Fibroblast of the aortic adventitia (primary cell): Measurements from ENCODE around the gene PCDHGA8. TPM values are rescaled to one million over a fixed set of nuclear protein-coding genes. Genes with fewer than 3 reads are reported as not detected.

Experiments
- DNase-seq: peaks from one replicate; pipeline ENCODE4 v3.0.0-alpha.2; 2010; ENCODE audit warnings: low read depth
- H3K4me3 ChIP-seq: 2 replicates; pipeline ENCODE4 v1.5.1; 2011; ENCODE audit warnings: low read depth, mild to moderate bottlenecking, control low read depth, low read length, moderate library complexity
- CTCF ChIP-seq: IDR thresholded peaks from 2 replicates; pipeline ENCODE4 v1.5.1; 2011; ENCODE audit warnings: mild to moderate bottlenecking, low read length, control low read depth, inconsistent platforms; ENCODE audit not compliant: insufficient read depth
- total RNA-seq: library from RNA; depleted of rRNA; stranded (reverse); fragments of >200 nt; gene quantifications from 2 replicates; pipeline ENCODE4 v1.2.3, GENCODE V29; 2012; ENCODE audit warnings: low replicate concordance

PCDHGA8 gene
- total RNA-seq, 1 donor = 3.8 TPM

GRCh38 chr5:141434006-141434405 is 41.6 kb downstream of the PCDHGA8 start:
- no peak overlapping the region for H3K4me3 ChIP-seq
- TF ChIP-seq CTCF = no peak
- DNase-seq = no peak

GRCh38 chr5:141437221-141437620 is 44.8 kb downstream of the PCDHGA8 start:
- no peak for DNase-seq
- no peak for TF ChIP-seq CTCF
- H3K4me3 ChIP-seq = no peak overlapping the region

- TF ChIP-seq CTCF = no peak
- no peak for DNase-seq
- no peak overlapping the region for H3K4me3 ChIP-seq
These were observed 47.1 kb downstream of the PCDHGA8 start for GRCh38 chr5:141439411-141440141.

GRCh38 chr5:141440341-141440740 is 47.9 kb downstream of the PCDHGA8 start:
- no peak for DNase-seq
- TF ChIP-seq CTCF = no peak
- no peak overlapping the region for H3K4me3 ChIP-seq

- DNase-seq = no peak
- no peak for TF ChIP-seq CTCF
- no peak overlapping the region for H3K4me3 ChIP-seq
These were observed 49.2 kb downstream of the PCDHGA8 start for GRCh38 chr5:141441571-141442170.

Other genes with a start within 250 kb of the PCDHGA8 start
- 0.18 TPM in 1 of 2 replicates, not detected in the other for gene PCDHB6, start 242.6 kb upstream of the PCDHGA8 start, total RNA-seq
- gene PCDHB7, start 220.0 kb upstream of the PCDHGA8 start, total RNA-seq = 0.63 and 0.98 TPM in 2 replicates
- 0.16 and 0.27 TPM in 2 replicates for gene PCDHB8, start 214.8 kb upstream of the PCDHGA8 start, total RNA-seq
- gene PCDHB16, start 210.2 kb upstream of the PCDHGA8 start, total RNA-seq = 0.25 and 0.36 TPM in 2 replicates
- 0.41 and 1.2 TPM in 2 replicates for gene PCDHB9, start 205.5 kb upstream of the PCDHGA8 start, total RNA-seq
- 0.36 and 0.41 TPM in 2 replicates for gene PCDHB10, start 200.3 kb upstream of the PCDHGA8 start, total RNA-seq
- gene PCDHB11, start 193.0 kb upstream of the PCDHGA8 start, total RNA-seq = 0.08 and 0.27 TPM in 2 replicates
- 0.18 and 0.25 TPM in 2 replicates for gene PCDHB12, start 183.9 kb upstream of the PCDHGA8 start, total RNA-seq
- 0.27 and 0.65 TPM in 2 replicates for gene PCDHB13, start 178.7 kb upstream of the PCDHGA8 start, total RNA-seq
- 0.45 and 0.74 TPM in 2 replicates for gene PCDHB14, start 169.3 kb upstream of the PCDHGA8 start, total RNA-seq
- gene PCDHB15, start 147.2 kb upstream of the PCDHGA8 start, total RNA-seq = 0.09 TPM in 1 of 2 replicates, not detected in the other
- gene SLC25A2, start 88.6 kb upstream of the PCDHGA8 start, total RNA-seq = 0.72 TPM in 1 of 2 replicates, not detected in the other
- gene TAF7, start 71.8 kb upstream of the PCDHGA8 start, total RNA-seq = 62.1 and 66.0 TPM in 2 replicates
- 0.90 and 1.4 TPM in 2 replicates for gene PCDHGA1, start 62.1 kb upstream of the PCDHGA8 start, total RNA-seq
- 2.5 and 3.9 TPM in 2 replicates for gene PCDHGA2, start 53.9 kb upstream of the PCDHGA8 start, total RNA-seq
- 1.1 and 4.4 TPM in 2 replicates for gene PCDHGA3, start 48.8 kb upstream of the PCDHGA8 start, total RNA-seq
- gene PCDHGB1, start 42.5 kb upstream of the PCDHGA8 start, total RNA-seq = 3.1 and 4.2 TPM in 2 replicates
- 3.7 and 9.9 TPM in 2 replicates for gene PCDHGA4, start 37.6 kb upstream of the PCDHGA8 start, total RNA-seq
- 1.3 and 5.7 TPM in 2 replicates for gene PCDHGB2, start 32.6 kb upstream of the PCDHGA8 start, total RNA-seq
- 1.7 and 3.5 TPM in 2 replicates for gene PCDHGA5, start 28.5 kb upstream of the PCDHGA8 start, total RNA-seq
- 7.7 and 9.6 TPM in 2 replicates for gene PCDHGB3, start 22.4 kb upstream of the PCDHGA8 start, total RNA-seq
- gene PCDHGA6, start 18.7 kb upstream of the PCDHGA8 start, total RNA-seq = 3.9 and 7.4 TPM in 2 replicates
- 2.9 and 8.4 TPM in 2 replicates for gene PCDHGA7, start 9.9 kb upstream of the PCDHGA8 start, total RNA-seq
- 9.0 and 17.4 TPM in 2 replicates for gene PCDHGB4, start 4.9 kb upstream of the PCDHGA8 start, total RNA-seq
- gene PCDHGB5, start 5.3 kb downstream of the PCDHGA8 start, total RNA-seq = 8.5 and 19.9 TPM in 2 replicates
- 4.1 and 7.3 TPM in 2 replicates for gene PCDHGA9, start 10.1 kb downstream of the PCDHGA8 start, total RNA-seq
- gene PCDHGB6, start 15.4 kb downstream of the PCDHGA8 start, total RNA-seq = 3.8 and 5.8 TPM in 2 replicates
- gene PCDHGA10, start 20.4 kb downstream of the PCDHGA8 start, total RNA-seq = 10.6 and 22.2 TPM in 2 replicates
- 16.7 and 22.1 TPM in 2 replicates for gene PCDHGB7, start 25.0 kb downstream of the PCDHGA8 start, total RNA-seq
- gene PCDHGA11, start 28.4 kb downstream of the PCDHGA8 start, total RNA-seq = 7.6 and 17.8 TPM in 2 replicates
- 39.7 and 50.5 TPM in 2 replicates for gene PCDHGA12, start 37.9 kb downstream of the PCDHGA8 start, total RNA-seq
- 53.7 and 97.7 TPM in 2 replicates for gene PCDHGC3, start 83.3 kb downstream of the PCDHGA8 start, total RNA-seq
- gene PCDHGC4, start 92.4 kb downstream of the PCDHGA8 start, total RNA-seq = 2.5 and 5.2 TPM in 2 replicates
- gene PCDHGC5, start 96.4 kb downstream of the PCDHGA8 start, total RNA-seq = 7.0 and 10.5 TPM in 2 replicates
- 16.3 and 22.1 TPM in 2 replicates for gene DIAPH1, start 226.4 kb downstream of the PCDHGA8 start, total RNA-seq
- gene HDAC3, start 244.2 kb downstream of the PCDHGA8 start, total RNA-seq = 48.4 and 51.4 TPM in 2 replicates
- 2.6 and 6.6 TPM in 2 replicates for gene RELL2, start 244.4 kb downstream of the PCDHGA8 start, total RNA-seq